NCI-H128 (cell line): Measurements from ENCODE around the gene ADAMTS19.

Experiments
- DNase-seq: peaks from one replicate; lab custom pipeline; 2025; ENCODE audit not compliant: unreplicated experiment; lab: John Stamatoyannopoulos, UW

Gene ADAMTS19

DNA sequence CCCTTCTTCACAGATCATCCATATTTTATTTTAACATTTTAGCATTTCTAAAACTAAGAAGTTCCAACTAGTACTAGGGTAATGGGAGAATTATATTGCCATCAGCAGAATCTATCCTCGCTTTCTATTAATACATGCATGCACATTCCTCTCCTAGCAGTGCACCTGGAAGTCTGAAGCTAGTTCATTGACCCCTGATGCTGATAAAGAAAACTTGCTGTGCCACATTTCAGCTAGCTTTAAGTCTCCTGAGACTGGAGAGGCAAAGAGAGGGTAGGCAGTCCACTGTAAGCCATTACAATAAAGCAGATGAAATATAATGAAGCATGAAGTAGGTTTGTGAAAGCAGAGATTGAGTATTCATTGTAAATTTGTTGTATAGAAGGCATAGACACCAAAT, 303.6 kb downstream of the ADAMTS19 start:
- no peak for DNase-seq

DNA sequence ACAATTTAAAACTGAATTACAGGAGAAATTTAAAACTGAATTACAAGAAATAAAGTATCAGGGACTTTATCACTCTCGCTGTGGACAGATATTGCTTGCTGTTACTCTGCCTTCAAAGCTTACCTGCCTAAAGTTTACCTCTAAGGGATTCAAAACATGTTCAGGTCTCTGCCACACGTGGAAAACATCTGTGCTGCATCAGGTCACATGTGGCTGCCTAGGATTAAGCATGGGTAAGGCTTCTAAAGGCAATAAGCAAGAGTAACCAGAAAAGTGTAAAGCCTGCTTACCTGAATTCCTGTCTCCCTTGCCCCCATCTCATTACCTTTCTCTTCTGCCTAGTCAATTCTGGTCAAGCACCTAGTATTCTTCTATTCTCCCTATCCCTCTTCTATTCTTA, 306.7 kb downstream of the ADAMTS19 start:
- no peak for DNase-seq

DNA sequence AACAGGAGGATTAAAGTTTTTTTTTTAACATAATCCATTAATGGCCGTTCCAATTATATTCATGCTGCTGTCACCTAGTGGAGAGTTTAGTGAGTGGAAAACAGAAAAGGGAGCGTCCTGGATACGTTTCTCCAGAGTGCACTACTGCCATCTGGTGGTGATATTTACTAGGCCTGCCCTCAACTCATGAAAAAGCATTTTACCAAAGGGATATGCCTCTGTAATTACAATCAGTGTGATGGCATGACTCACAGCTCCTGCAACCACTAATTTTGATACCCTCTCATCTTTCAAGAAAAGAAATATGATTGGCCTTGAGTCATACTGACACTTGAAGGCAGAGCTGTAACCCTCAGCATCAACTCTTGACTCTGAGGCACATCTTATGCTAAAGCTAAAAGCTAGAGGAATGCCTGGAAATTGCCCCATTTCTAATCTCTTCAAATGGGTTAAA, 307.9 kb downstream of the ADAMTS19 start:
- peak; percentile 37 for DNase-seq

DNA sequence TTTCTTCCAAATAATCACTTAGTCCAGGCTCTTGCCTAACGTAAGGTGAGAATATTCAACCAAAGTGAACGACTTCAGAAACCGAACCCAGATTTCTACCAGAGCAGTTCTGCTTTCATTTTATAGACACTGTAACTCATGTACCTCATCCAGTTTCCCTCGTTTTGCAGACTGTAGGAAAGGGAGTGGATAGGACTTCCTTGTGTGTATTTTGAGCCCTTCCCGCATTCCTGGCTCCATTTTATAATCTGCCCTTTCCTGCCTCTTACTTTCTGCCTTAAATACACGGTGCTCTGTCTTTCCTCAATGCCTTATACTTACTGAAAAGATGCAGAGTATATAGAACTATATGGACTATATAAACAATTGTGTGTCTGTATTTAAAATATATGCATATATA, 308.6 kb downstream of the ADAMTS19 start:
- no peak for DNase-seq

DNA sequence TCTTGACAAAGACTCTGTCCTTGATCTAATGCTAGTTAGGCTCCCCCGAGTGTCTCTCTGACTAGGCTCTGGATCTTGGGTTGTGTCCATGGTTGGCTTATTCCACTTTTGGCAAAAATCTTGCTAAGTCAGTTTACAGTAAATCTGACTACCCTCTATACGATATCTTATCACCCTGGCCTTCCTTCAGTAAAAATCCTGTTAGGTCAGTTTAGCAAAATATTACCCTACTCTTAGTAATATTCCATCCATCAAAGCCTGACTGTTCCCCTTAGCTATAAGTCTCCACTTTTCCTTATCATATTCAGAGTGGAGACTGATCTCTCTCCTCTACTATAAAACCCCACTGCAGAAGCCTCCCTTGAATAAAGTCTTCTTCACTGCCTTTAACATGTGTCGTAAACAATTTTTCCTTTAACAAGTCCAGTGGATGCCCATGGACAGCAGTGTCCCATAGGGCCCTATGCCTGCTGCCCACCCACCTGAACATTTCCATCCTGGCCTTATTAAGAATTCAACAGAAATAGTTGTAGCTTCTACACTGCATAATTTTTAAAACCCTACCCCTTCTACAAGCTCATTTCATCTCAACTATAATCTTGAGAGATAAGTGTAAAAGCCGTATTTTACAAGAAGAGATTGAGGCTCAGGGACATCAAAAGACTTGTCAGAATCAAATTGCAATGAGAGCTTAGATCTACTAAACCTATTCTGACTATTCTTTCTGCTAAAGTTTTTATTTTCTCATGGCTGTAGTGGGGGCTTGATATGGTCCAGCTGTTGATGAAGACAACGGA, 310.1 kb downstream of the ADAMTS19 start:
- no peak for DNase-seq

DNA sequence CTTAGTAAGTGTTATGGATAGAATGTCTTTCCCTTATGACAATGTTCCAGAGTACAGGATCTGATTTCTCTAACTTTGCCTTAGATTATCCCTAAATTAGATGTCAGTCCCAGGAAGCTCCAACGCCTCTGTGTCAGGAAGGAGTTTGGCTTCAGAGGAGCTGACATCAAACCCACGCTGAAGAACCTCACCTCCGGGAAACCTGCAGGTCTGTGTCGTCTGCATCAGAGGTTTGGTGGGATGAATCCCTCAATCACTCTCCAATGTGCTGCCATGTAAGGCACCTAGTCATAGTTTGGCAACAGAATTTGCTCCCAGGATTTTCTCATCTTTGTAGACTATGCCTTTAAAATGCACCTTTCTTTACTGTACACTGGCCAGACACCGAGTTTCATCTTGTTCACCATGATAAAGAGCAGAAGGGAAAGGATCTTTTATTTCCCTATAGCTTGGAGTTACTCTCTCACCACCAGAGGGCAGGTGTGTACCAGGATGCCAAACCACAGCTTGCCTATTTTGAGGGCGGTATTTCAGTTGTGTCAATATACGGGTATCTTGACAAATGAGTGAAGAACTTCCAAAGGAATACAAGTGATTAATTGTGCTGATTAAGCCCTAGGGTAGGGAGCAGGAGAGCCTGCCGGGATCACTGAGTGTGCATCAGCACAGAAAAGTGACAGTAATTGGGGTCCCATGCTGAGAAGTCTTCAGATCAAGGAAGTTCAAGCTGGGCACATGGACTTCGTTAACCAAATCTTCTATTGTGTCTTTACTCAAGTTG, 311.1 kb downstream of the ADAMTS19 start:
- DNase-seq: no peak

DNA sequence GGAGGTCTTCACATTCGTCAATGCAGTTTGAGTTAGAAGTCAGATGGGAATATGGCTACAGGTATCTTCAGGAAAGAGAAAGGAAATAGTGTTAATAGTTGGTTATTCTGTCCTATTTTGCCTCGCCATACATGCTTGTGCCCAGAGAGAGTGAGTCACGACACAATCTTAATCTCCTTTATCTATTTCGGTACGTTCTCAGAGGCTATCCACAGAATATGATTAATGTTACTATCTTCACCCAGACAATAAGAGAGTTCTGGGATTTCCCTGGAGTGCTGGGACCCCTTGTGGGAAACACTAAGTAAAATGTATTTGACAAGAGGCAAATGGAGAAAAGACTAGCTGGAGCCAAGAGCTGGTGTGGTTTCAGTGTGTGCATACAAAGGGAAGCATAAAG, 313.3 kb downstream of the ADAMTS19 start:
- no peak for DNase-seq

DNA sequence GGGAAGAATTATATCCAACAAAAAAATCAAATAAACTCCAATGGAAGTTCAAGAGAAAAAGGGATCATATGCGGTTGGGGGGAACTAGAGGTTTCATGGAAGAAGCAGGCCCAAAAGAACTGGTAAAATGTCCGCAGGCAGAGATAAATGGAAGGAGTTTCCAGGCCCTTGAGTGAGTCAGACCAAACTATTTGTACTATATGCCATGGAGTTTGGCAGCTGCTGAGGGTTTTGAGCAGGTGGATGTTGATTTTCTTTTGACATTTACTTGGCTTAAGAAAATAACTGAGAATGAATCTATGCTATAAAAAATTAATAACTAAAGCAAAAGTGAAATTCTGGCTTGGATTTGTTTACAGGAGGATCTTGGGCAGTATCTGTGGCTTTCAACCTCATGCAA, 321.5 kb downstream of the ADAMTS19 start:
- DNase-seq: no peak
